Tibial artery (tissue), 4 donors: Measurements from ENCODE around the gene C14orf180.
A peak's percentile ranks its signal among the peaks of the same experiment; 100 is the strongest.

Experiments
- DNase-seq, 2 donors: peaks; one replicate each; pipeline ENCODE4 v3.0.0-alpha.2; 2019
- H3K27ac ChIP-seq, 2 donors: fragments of 200-600 bp; sonication (generic) in 1 of 2; 1 replicate in 1 of 2; 2 replicates in 1 of 2; pipeline ENCODE4 v1.5.1; 2018 to 2019; ENCODE audit warnings: mild to moderate bottlenecking in 1 of 2
- H3K27me3 ChIP-seq, 2 donors: fragments of 200-600 bp; sonication (generic) in 1 of 2; one replicate each; pipeline versions ENCODE4 v1.5.1 to v1.6.0; 2016 to 2019
- H3K36me3 ChIP-seq, 3 donors: fragments of 200-600 bp; sonication (generic) in 2 of 3; one replicate each; pipeline ENCODE4 v1.5.1; 2016 to 2019; ENCODE audit warnings: mild to moderate bottlenecking in 2 of 3
- H3K4me1 ChIP-seq, 4 donors: fragments of 200-600 bp; sonication (generic) in 2 of 4; 1 replicate in 3 of 4; 2 replicates in 1 of 4; pipeline ENCODE4 v1.5.1; 2016 to 2019
- H3K4me3 ChIP-seq, 2 donors: fragments of 200-600 bp; sonication (generic) in 1 of 2; 1 replicate in 1 of 2; 2 replicates in 1 of 2; pipeline ENCODE4 v1.5.1; 2018 to 2019; ENCODE audit warnings: mild to moderate bottlenecking in 2 of 2
- H3K9me3 ChIP-seq, 3 donors: fragments of 200-600 bp; sonication (generic) in 1 of 3; one replicate each; pipeline ENCODE4 v1.5.1; 2016 to 2019
- CTCF ChIP-seq, 2 experiments: fragments of 200-600 bp in 1 of 2; fragments of 450-650 bp in 1 of 2; IDR thresholded peaks; one replicate each; pipeline ENCODE4 v1.5.1; 2017 to 2019; ENCODE audit warnings: antibody characterized with exemption in 2 of 2, mild to moderate bottlenecking in 1 of 2, moderate library complexity in 1 of 2
- intact Hi-C: fragments of 100-400 bp; cut with DNase I; formaldehyde crosslinking; loops from one replicate; pipeline ENCODE4 v1.15.0; 2023; ENCODE audit warnings: low total_unique reads

Gene C14orf180

GRCh38 chr14:104536942-104537612, 42.5 kb upstream of the C14orf180 start:
- DNase-seq, result peak in 1 of 2 donors; percentile 12
- Histone ChIP-seq H3K36me3 (no peaks in the 10 kb centered on the region), H3K27ac (no peak overlapping the region), H3K4me3 (no peak overlapping the region), H3K27me3 (peaks cover 0 to 8% of the 10 kb centered on the region in 2 donors), H3K4me1 (no peaks in the 10 kb centered on the region), H3K9me3 (no peaks in the 10 kb centered on the region)
- no peak for TF ChIP-seq CTCF (IDR thresholded peaks at IDR 0.05)
- intact Hi-C loops, result no loop called here

DNA sequence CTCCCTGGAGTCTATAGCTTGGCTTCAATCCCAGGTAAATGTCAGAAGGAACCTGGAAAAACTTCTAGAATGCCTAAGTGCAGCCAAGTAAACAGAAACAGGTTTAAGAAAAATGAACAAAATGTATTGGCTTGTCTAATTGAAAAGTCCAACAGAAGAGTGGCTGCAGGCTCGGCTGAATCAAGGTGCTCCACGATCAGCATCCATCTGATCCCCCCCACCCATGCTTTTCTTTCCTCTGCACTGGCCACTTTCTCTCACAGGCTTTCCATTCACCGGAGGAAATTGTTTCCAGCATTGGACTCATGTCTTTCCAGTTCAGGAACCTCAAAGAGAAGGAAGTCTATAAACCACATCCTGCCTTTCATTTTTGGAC, 42.0 kb upstream of the C14orf180 start:
- DNase-seq, result no peak
- Histone ChIP-seq H3K4me1 (no peaks in the 10 kb centered on the region), H3K27me3 (peaks cover 0 to 11% of the 10 kb centered on the region in 2 donors), H3K36me3 (no peaks in the 10 kb centered on the region), H3K4me3 (no peak overlapping the region), H3K27ac (no peak overlapping the region), H3K9me3 (no peaks in the 10 kb centered on the region)
- TF ChIP-seq CTCF (IDR thresholded peaks at IDR 0.05), result no peak
- intact Hi-C loops, result no loop called here

DNA sequence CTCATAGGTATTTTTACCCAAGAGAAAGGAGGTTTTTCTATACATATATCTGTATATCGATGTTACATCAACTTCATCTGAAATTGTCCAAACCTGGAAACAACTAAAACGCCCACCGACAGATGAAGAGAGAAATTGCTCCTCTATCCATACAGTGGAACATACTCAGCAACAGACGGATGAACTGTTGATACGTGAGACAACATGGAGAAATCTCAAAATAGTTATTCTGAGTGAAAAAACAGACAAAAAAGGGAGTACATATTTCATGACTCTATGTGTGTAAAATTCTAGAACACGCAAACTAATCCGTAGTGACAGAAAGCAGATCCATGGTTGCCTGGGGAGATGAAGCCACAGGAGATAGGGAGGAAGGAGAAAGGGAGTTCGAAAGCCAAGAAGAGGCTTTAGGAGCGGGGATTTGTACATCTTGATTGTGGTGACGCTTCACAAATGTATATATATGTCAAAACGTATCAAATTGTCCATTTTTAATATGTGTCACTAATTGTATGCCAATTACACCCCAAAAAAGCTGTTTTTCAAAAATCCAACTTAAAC, 37.6 kb upstream of the C14orf180 start:
- Histone ChIP-seq H3K36me3 (no peaks in the 10 kb centered on the region), H3K4me1 (no peaks in the 10 kb centered on the region), H3K27ac (no peak overlapping the region), H3K9me3 (no peaks in the 10 kb centered on the region), H3K27me3 (peaks cover 0 to 43% of the 10 kb centered on the region in 2 donors), H3K4me3 (no peak overlapping the region)
- DNase-seq, result no peak
- intact Hi-C loops, result no loop called here
- no peak for TF ChIP-seq CTCF (IDR thresholded peaks at IDR 0.05)

- TF ChIP-seq CTCF (IDR thresholded peaks at IDR 0.05), result no peak
- H3K36me3 ChIP-seq, result no peaks in the 10 kb centered on the region
- DNase-seq, result no peak
- intact Hi-C loops, result no loop called here
- no peak overlapping the region for H3K27ac ChIP-seq
- H3K4me1 ChIP-seq, result no peaks in the 10 kb centered on the region
- H3K9me3 ChIP-seq, result no peaks in the 10 kb centered on the region
- H3K27me3 ChIP-seq, result peaks cover 0 to 53% of the 10 kb centered on the region in 2 donors
- H3K4me3 ChIP-seq, result no peak overlapping the region
Measured at GRCh38 chr14:104542871-104543830, 36.4 kb upstream of the C14orf180 start.

DNA sequence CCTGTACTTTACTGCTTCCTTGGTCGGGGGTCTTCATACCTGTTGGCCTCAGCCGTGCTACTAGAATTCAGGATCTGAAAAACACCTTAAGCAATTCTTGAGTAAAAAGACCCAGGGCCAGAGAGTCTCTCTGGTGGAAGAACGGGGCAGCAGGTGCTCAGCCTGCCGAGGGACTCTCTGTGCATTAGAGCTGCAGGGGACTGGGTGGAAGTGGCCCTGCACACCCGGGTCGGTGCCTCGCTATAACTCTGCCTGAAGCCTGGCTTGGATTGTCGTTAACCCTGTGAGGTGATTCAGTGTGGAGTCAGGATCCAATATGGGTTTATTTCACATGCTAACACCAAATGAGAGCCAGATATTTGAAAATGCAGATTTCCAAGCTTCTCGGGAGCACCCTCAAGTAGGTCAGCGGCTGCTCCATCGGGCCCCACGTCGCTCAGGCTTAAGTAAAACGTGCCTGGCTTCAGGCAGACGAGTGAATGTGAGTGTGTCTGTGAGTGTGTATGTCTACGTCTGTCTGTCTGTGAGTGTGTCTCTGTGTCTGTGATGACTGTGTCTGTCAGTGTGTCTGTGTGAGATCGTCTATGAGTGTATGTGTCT, 35.1 kb upstream of the C14orf180 start:
- H3K4me1 ChIP-seq, result no peaks in the 10 kb centered on the region
- intact Hi-C loops, result no loop called here
- TF ChIP-seq CTCF (IDR thresholded peaks at IDR 0.05), result no peak
- no peaks in the 10 kb centered on the region for H3K36me3 ChIP-seq
- no peak for DNase-seq
- peaks cover 0 to 64% of the 10 kb centered on the region in 2 donors for H3K27me3 ChIP-seq
- no peak overlapping the region for H3K27ac ChIP-seq
- H3K9me3 ChIP-seq, result no peaks in the 10 kb centered on the region
- no peak overlapping the region for H3K4me3 ChIP-seq
